K562 (cell line): ENCODE data around the gene MPND. TPM values are rescaled to one million over a fixed set of nuclear protein-coding genes. Genes with fewer than 3 reads are reported as not detected.

Experiments
- DNMT1 ChIP-seq: fragments of 450-650 bp; IDR thresholded peaks from 2 replicates; pipeline ENCODE4 v1.6.1; 2016; ENCODE audit warnings: antibody characterized with exemption, mild to moderate bottlenecking
- FOXJ3 ChIP-seq: sonication (generic); formaldehyde crosslinking; IDR thresholded peaks from 2 replicates; pipeline ENCODE4 v1.4.0; 2020; ENCODE audit warnings: mild to moderate bottlenecking, missing genetic modification reagents
- GABPA ChIP-seq: fragments of 200-800 bp; sonication (Bioruptor generic); conservative IDR thresholded peaks from 2 replicates; pipeline ENCODE4 v1.6.1; 2016; ENCODE audit warnings: low read depth, missing genetic modification characterization, missing compliant biosample characterization
- GATAD2A ChIP-seq: fragments of 450-650 bp; IDR thresholded peaks from 2 replicates; pipeline ENCODE4 v1.6.1; 2017
- MAFF ChIP-seq: IDR thresholded peaks from 2 replicates; pipeline ENCODE4 v1.6.1; 2012; ENCODE audit warnings: low read length, improper control_type of control experiment
- MTA1 ChIP-seq: fragments of 450-650 bp; IDR thresholded peaks from 2 replicates; pipeline ENCODE4 v1.6.1; 2017; ENCODE audit warnings: borderline replicate concordance
- NR2F6 ChIP-seq: fragments of 450-650 bp; formaldehyde crosslinking; IDR thresholded peaks from 2 replicates; pipeline ENCODE4 v1.4.0; 2020; ENCODE audit warnings: mild to moderate bottlenecking
- PHB2 ChIP-seq: fragments of 450-650 bp; IDR thresholded peaks from 2 replicates; pipeline ENCODE4 v1.6.1; 2017; ENCODE audit warnings: low read depth
- RBM17 ChIP-seq: fragments of 200-400 bp; formaldehyde crosslinking; IDR thresholded peaks from 2 replicates; pipeline ENCODE4 v1.6.1; 2017; ENCODE audit warnings: low read depth, mild to moderate bottlenecking, low read length, borderline replicate concordance
- SIRT6 ChIP-seq: IDR thresholded peaks from one replicate; pipeline ENCODE4 v1.6.1; 2012; ENCODE audit warnings: low read depth, mild to moderate bottlenecking, control low read depth, inconsistent platforms, low read length, moderate library complexity
- SMAD4 ChIP-seq: fragments of 250-450 bp; sonication (Bioruptor Pico); conservative IDR thresholded peaks from 2 replicates; pipeline ENCODE4 v1.8.0; 2021; ENCODE audit warnings: inconsistent platforms, mild to moderate bottlenecking, moderate library complexity
- ZKSCAN3 ChIP-seq: fragments of 250-450 bp; sonication (Bioruptor Pico); IDR thresholded peaks from 2 replicates; pipeline ENCODE4 v1.4.0; 2020
- ZNF408 ChIP-seq: fragments of 250-450 bp; sonication (Bioruptor Pico); IDR thresholded peaks from 2 replicates; pipeline ENCODE4 v1.4.0; 2020; ENCODE audit warnings: low read depth, mild to moderate bottlenecking, moderate library complexity
- polyA plus RNA-seq, 8 experiments: library from polyadenylated mRNA; depleted of rRNA in 4 of 8; stranded (reverse) in 5 of 8; unstranded in 3 of 8; fragments of >200 nt; fragmentation: Nextera tagmentation in 2 of 8; fragmentation: Illumina TruSeq in 1 of 8; extraction: Ambion mirVana in 2 of 8; extraction: Trizol in 1 of 8; gene quantifications; 2 replicates each; pipeline versions ENCODE4 v1.2.1 to v1.2.3, GENCODE V29; 2011 to 2014; ENCODE audit warnings: inconsistent platforms in 1 of 8, missing spikeins in 1 of 8
- total RNA-seq, 7 experiments: library from RNA; depleted of rRNA in 6 of 7; stranded (reverse); fragments of >200 nt in 6 of 7; fragmentation: Illumina TruSeq in 2 of 7; extraction: Trizol in 2 of 7; gene quantifications; 2 replicates each; pipeline versions ENCODE4 v1.2.1 to v1.2.3, GENCODE V29; 2011 to 2021; ENCODE audit warnings: low replicate concordance in 1 of 7
- TF ChIP-seq, protein P1 (sequence below): IDR thresholded peaks from 2 replicates; pipeline ENCODE4 v1.6.1; 2012; ENCODE audit warnings: low read depth, low read length, improper control_type of control experiment, borderline replicate concordance
- TF ChIP-seq, protein P2 (sequence below): sonication (generic); formaldehyde crosslinking; IDR thresholded peaks from 2 replicates; pipeline ENCODE4 v1.8.1; 2023; ENCODE audit warnings: mild to moderate bottlenecking, missing genetic modification reagents
- TF ChIP-seq, protein P3 (sequence below): fragments of 450-650 bp; conservative IDR thresholded peaks from 2 replicates; pipeline ENCODE4 v1.6.1; 2016; ENCODE audit warnings: missing genetic modification characterization, low read depth, mild to moderate bottlenecking, control low read depth, missing compliant biosample characterization
- TF ChIP-seq, protein P4 (sequence below): fragments of 250-450 bp; sonication (Bioruptor Pico); IDR thresholded peaks from 2 replicates; pipeline ENCODE4 v1.4.0; 2020
- TF ChIP-seq, protein P5 (sequence below): sonication (generic); formaldehyde crosslinking; IDR thresholded peaks from 2 replicates; pipeline ENCODE4 v1.8.1; 2023; ENCODE audit warnings: mild to moderate bottlenecking, missing genetic modification reagents
- TF ChIP-seq, protein P6 (sequence below), 2 experiments: fragments of 450-650 bp in 1 of 2; sonication (generic) in 1 of 2; formaldehyde crosslinking; conservative IDR thresholded peaks; 2 replicates each; pipeline versions ENCODE4 v1.4.0 to v1.8.1; 2020 to 2022; ENCODE audit warnings: mild to moderate bottlenecking in 1 of 2, missing genetic modification reagents in 1 of 2

The MPND gene
- total and polyA plus RNA-seq, 9 of the 15 experiments (the other 6 are each of a cell fraction or from before 2014, with no cell fraction given), result 0.25 to 14.0 (median 3.9) TPM

DNA sequence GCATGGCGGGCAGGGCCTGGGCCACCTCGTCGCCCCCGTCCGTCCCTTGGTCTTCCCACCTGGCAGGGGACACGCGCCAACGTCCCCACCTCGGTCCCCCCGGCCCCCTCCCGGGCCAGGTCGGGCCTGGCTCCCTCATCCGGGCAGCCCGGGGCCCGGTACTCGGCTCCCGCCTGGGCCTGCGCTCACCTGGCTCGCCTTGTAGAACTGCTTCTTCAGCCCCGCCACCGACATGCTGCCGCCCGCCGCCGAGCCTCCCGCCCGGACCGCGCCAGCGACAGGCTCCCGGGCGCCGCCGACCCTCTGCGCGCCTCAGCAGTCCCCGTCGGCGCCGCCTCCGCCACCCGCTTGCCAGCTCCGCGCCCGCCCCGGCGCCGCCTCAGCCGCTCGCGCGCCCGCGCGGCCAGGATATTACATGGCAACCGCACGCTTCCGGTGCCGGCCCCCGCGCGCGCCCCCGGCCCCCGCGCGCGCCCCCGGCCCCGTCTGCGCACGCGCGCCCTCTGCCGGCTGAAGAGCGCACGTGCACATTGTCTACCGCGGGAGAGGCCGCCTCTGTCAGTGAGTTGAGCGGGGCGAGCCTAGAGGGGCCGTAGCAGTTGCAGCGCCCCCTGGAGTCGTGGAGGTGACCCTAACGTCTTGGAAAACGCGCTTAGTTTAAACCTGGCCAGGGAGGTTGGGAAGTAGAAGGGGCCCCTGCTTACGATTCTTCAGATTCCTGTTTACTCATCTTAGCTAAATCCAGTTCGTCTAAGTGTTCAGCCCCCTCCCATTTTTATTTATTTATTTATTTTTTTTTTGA, 57.0 kb downstream of the MPND start, which contains the start of gene SH3GL1 (continued):
- TF ChIP-seq, protein P1, sequence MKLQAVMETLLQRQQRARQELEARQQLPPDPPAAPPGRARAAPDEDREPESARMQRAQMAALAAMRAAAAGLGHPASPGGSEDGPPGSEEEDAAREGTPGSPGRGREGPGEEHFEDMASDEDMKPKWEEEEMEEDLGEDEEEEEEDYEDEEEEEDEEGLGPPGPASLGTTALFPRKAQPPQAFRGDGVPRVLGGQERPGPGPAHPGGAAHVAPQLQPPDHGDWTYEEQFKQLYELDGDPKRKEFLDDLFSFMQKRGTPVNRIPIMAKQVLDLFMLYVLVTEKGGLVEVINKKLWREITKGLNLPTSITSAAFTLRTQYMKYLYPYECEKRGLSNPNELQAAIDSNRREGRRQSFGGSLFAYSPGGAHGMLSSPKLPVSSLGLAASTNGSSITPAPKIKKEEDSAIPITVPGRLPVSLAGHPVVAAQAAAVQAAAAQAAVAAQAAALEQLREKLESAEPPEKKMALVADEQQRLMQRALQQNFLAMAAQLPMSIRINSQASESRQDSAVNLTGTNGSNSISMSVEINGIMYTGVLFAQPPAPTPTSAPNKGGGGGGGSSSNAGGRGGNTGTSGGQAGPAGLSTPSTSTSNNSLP, result no peak
- TF ChIP-seq RBM17 (no peak), PHB2 (no peak), NR2F6 (no peak), DNMT1 (no peak), GATAD2A (no peak), GABPA (tag) (peak; percentile 92), FOXJ3 (no peak), SMAD4 (CRISPR knock-in tag) (peak; percentile 72), ZNF408 (CRISPR knock-in tag) (no peak), MTA1 (no peak), ZKSCAN3 (CRISPR knock-in tag) (no peak), SIRT6 (no peak), MAFF (no peak)
- TF ChIP-seq, protein P2, sequence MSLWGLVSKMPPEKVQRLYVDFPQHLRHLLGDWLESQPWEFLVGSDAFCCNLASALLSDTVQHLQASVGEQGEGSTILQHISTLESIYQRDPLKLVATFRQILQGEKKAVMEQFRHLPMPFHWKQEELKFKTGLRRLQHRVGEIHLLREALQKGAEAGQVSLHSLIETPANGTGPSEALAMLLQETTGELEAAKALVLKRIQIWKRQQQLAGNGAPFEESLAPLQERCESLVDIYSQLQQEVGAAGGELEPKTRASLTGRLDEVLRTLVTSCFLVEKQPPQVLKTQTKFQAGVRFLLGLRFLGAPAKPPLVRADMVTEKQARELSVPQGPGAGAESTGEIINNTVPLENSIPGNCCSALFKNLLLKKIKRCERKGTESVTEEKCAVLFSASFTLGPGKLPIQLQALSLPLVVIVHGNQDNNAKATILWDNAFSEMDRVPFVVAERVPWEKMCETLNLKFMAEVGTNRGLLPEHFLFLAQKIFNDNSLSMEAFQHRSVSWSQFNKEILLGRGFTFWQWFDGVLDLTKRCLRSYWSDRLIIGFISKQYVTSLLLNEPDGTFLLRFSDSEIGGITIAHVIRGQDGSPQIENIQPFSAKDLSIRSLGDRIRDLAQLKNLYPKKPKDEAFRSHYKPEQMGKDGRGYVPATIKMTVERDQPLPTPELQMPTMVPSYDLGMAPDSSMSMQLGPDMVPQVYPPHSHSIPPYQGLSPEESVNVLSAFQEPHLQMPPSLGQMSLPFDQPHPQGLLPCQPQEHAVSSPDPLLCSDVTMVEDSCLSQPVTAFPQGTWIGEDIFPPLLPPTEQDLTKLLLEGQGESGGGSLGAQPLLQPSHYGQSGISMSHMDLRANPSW, result no peak
- TF ChIP-seq, protein P3, sequence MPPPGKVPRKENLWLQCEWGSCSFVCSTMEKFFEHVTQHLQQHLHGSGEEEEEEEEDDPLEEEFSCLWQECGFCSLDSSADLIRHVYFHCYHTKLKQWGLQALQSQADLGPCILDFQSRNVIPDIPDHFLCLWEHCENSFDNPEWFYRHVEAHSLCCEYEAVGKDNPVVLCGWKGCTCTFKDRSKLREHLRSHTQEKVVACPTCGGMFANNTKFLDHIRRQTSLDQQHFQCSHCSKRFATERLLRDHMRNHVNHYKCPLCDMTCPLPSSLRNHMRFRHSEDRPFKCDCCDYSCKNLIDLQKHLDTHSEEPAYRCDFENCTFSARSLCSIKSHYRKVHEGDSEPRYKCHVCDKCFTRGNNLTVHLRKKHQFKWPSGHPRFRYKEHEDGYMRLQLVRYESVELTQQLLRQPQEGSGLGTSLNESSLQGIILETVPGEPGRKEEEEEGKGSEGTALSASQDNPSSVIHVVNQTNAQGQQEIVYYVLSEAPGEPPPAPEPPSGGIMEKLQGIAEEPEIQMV (tag), result no peak
- TF ChIP-seq, protein P4, sequence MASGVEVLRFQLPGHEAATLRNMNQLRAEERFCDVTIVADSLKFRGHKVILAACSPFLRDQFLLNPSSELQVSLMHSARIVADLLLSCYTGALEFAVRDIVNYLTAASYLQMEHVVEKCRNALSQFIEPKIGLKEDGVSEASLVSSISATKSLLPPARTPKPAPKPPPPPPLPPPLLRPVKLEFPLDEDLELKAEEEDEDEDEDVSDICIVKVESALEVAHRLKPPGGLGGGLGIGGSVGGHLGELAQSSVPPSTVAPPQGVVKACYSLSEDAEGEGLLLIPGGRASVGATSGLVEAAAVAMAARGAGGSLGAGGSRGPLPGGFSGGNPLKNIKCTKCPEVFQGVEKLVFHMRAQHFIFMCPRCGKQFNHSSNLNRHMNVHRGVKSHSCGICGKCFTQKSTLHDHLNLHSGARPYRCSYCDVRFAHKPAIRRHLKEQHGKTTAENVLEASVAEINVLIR (CRISPR knock-in tag), result no peak
- TF ChIP-seq, protein P5, sequence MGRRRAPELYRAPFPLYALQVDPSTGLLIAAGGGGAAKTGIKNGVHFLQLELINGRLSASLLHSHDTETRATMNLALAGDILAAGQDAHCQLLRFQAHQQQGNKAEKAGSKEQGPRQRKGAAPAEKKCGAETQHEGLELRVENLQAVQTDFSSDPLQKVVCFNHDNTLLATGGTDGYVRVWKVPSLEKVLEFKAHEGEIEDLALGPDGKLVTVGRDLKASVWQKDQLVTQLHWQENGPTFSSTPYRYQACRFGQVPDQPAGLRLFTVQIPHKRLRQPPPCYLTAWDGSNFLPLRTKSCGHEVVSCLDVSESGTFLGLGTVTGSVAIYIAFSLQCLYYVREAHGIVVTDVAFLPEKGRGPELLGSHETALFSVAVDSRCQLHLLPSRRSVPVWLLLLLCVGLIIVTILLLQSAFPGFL, result no peak
- TF ChIP-seq, protein P6, sequence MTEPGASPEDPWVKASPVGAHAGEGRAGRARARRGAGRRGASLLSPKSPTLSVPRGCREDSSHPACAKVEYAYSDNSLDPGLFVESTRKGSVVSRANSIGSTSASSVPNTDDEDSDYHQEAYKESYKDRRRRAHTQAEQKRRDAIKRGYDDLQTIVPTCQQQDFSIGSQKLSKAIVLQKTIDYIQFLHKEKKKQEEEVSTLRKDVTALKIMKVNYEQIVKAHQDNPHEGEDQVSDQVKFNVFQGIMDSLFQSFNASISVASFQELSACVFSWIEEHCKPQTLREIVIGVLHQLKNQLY (CRISPR knock-in tag; conservative IDR thresholded peaks at IDR 0.05), result no peak
